HG03565 (cell line): ENCODE results near the gene ZNF396.

Experiments used
- ATAC-seq: cut with Tn5 transposase; IDR thresholded peaks from one replicate; pipeline ENCODE4 v1.9.1; 2021; ENCODE audit warnings: mild to moderate bottlenecking, moderate library complexity; ENCODE audit not compliant: unreplicated experiment

The ZNF396 gene

GRCh38 chr18:35343488-35343935 lies 33.6 kb downstream of the ZNF396 start:
- no peak for ATAC-seq

GRCh38 chr18:35337286-35337685 lies 39.9 kb downstream of the ZNF396 start:
- no peak for ATAC-seq

GRCh38 chr18:35335866-35336265 lies 41.3 kb downstream of the ZNF396 start:
- ATAC-seq: no peak

- no peak for ATAC-seq
Measured at GRCh38 chr18:35334821-35335220, 42.3 kb downstream of the ZNF396 start.

GRCh38 chr18:35334212-35334611 lies 42.9 kb downstream of the ZNF396 start:
- ATAC-seq: no peak

- no peak for ATAC-seq
Measured at GRCh38 chr18:35331367-35332087, 45.6 kb downstream of the ZNF396 start.

GRCh38 chr18:35328868-35329267 lies 48.3 kb downstream of the ZNF396 start:
- ATAC-seq: no peak

- ATAC-seq: no peak
Measured at GRCh38 chr18:35326695-35327387, 50.3 kb downstream of the ZNF396 start.

- no peak for ATAC-seq
Measured at GRCh38 chr18:35324926-35325655, 52.0 kb downstream of the ZNF396 start.

- no peak for ATAC-seq
Measured at GRCh38 chr18:35322486-35323458, 54.4 kb downstream of the ZNF396 start.
